ENCODE results near the gene ZNF423. TPM values are rescaled to one million over a fixed set of nuclear protein-coding genes. Genes with fewer than 3 reads are reported as not detected.

Gene ZNF423
- total and polyA plus RNA-seq, 10 donors: 0.36 to 7.0 (median 3.7) TPM

GRCh38 chr16:49635591-49636581 is 220.0 kb downstream of the ZNF423 start:
- Histone ChIP-seq H3K36me3 (peaks cover 0 to 19% (median 0%) of the 10 kb centered on the region in 6 donors), H3K4me3 (no peak overlapping the region), H3K4me1 (peaks cover 0 to 35% (median 16%) of the 10 kb centered on the region in 6 donors), H3K9me3 (no peaks in the 10 kb centered on the region), H3K27me3 (replicated peaks in 1 of 7) (peaks cover 0 to 6% (median 0%) of the 10 kb centered on the region in 7 donors), H3K27ac (no peak overlapping the region)
- peak; percentile 71 for DNase-seq
- intact Hi-C loops (cut with DNase I; ENCODE audit: low total_unique reads): no loop called here
- 86 to 98% (median 93%) methylated on average over 29 to 58 of the region's 58 CpGs for WGBS, 5 donors
- TF ChIP-seq POLR2AphosphoS5 (IDR thresholded peaks at IDR 0.05) (no peak), CTCF (IDR thresholded peaks at IDR 0.05 in 8 of 11, conservative IDR thresholded peaks at IDR 0.05 in 3 of 11) (no peak), POLR2A (IDR thresholded peaks at IDR 0.05) (no peak)

- no peak overlapping the region for H3K27ac ChIP-seq
- H3K4me1 ChIP-seq: peaks cover 0 to 29% (median 14%) of the 10 kb centered on the region in 6 donors
- H3K4me3 ChIP-seq: no peak overlapping the region
- H3K9me3 ChIP-seq: no peaks in the 10 kb centered on the region
- no peaks in the 10 kb centered on the region for H3K27me3 ChIP-seq (replicated peaks in 1 of 7)
- DNase-seq: no peak
- intact Hi-C loops (cut with DNase I; ENCODE audit: low total_unique reads): no loop called here
- peaks cover 0 to 19% (median 0%) of the 10 kb centered on the region in 6 donors for H3K36me3 ChIP-seq
- 63 to 80% (median 68%) methylated on average over 1 of the region's 1 CpG for WGBS, 5 donors
- TF ChIP-seq POLR2A (IDR thresholded peaks at IDR 0.05) (no peak), CTCF (IDR thresholded peaks at IDR 0.05 in 8 of 11, conservative IDR thresholded peaks at IDR 0.05 in 3 of 11) (no peak), POLR2AphosphoS5 (IDR thresholded peaks at IDR 0.05) (no peak)
Observed at GRCh38 chr16:49635009-49635350, 220.9 kb downstream of the ZNF423 start.

- TF ChIP-seq CTCF (IDR thresholded peaks at IDR 0.05 in 8 of 11, conservative IDR thresholded peaks at IDR 0.05 in 3 of 11) (no peak), POLR2A (IDR thresholded peaks at IDR 0.05) (no peak), POLR2AphosphoS5 (IDR thresholded peaks at IDR 0.05) (no peak)
- peak; percentile 60 for DNase-seq
- intact Hi-C loops (cut with DNase I; ENCODE audit: low total_unique reads): no loop called here
- Histone ChIP-seq H3K4me3 (no peak overlapping the region), H3K36me3 (peaks cover 0 to 19% (median 0%) of the 10 kb centered on the region in 6 donors), H3K27me3 (replicated peaks in 1 of 7) (no peaks in the 10 kb centered on the region), H3K9me3 (peaks cover 0 to under 1% (median 0%) of the 10 kb centered on the region in 8 donors), H3K4me1 (peaks cover 0 to 24% (median 11%) of the 10 kb centered on the region in 6 donors), H3K27ac (no peak overlapping the region)
- WGBS, 5 donors: 81 to 92% (median 85%) methylated on average over 10 of the region's 10 CpGs
Observed at GRCh38 chr16:49634235-49635008, 221.5 kb downstream of the ZNF423 start.
